AG04449 (cell line): ENCODE results near the gene RBM38.

Source experiments
- CTCF ChIA-PET: fragments of 350-600 bp; formaldehyde crosslinking; extraction: SDS; loops from one replicate; lab custom pipeline; 2021; ENCODE audit warnings: antibody characterized with exemption; lab: Yijun Ruan, JAX
- POLR2A ChIA-PET: fragments of 400-600, 350-600 bp; formaldehyde crosslinking; extraction: SDS; loops from one replicate; lab custom pipeline; 2020; ENCODE audit warnings: antibody characterized with exemption, inconsistent platforms; lab: Yijun Ruan, JAX
- DNase-seq: peaks from one replicate; pipeline ENCODE4 v3.0.0-alpha.2; 2010; ENCODE audit warnings: low read depth, low spot score
- H3K4me3 ChIP-seq: 2 replicates; pipeline ENCODE4 v1.5.1; 2011; ENCODE audit warnings: low read depth, mild to moderate bottlenecking, control low read depth, low read length
- TF ChIP-seq, protein P1 (sequence below): IDR thresholded peaks from one replicate; pipeline ENCODE4 v1.5.1; 2011; ENCODE audit warnings: mild to moderate bottlenecking, moderate library complexity, low read length, control low read depth, inconsistent platforms; ENCODE audit not compliant: insufficient read depth; ENCODE audit errors: missing control alignments

Gene RBM38

DNA sequence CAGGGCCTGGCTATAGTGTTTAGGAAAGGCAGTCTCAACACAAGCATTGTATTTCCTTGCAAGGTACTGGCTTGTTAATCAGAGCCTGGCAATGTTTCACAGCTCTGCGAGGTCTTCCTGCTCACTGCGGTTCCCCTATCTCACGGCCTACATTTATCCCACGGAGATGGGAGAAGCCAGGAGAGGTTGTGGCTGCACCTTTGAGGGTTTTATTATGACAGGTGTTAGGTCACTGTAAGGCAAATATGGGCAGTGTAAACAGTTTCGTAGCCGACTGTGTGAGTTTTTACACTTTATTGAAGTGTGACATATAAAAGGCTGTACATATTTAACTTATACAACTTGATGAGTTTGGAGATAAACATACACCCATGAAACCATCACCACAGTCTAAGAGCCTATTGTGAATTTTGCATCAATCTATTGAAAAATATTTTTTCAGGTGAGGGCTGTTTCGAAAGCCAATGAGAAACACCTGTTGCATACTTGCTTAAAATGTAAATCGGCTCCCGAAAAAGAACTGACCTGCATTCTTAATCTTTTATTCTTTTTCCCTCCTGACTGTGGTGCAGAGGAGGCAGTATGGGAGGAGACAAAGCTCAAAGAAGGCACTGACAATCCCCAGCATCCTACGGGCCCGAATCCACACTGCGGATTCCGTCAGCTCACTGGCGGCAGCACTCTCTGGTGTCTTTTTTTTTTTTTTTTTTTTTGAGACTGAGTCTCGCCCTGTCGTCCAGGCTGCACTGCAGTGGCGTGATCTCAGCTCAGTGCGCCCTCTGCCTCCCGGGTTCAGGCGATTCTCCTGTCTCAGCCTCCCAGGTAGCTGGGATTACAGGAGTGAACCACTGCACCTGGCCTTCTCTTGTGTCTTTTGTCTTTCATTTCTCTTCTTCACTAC lies 7.5 kb upstream of the RBM38 start:
- ChIA-PET CTCF (interaction anchor here (1.5 to 6.5 kb wide), 5 partner anchors 11 to 115 kb away, joined by 4 to 52 read pairs (median 22); no protein-coding TSS in a partner anchor), POLR2A (no interaction called here)
- H3K4me3 ChIP-seq, result no peak overlapping the region
- no peak for DNase-seq
- TF ChIP-seq, protein P1, sequence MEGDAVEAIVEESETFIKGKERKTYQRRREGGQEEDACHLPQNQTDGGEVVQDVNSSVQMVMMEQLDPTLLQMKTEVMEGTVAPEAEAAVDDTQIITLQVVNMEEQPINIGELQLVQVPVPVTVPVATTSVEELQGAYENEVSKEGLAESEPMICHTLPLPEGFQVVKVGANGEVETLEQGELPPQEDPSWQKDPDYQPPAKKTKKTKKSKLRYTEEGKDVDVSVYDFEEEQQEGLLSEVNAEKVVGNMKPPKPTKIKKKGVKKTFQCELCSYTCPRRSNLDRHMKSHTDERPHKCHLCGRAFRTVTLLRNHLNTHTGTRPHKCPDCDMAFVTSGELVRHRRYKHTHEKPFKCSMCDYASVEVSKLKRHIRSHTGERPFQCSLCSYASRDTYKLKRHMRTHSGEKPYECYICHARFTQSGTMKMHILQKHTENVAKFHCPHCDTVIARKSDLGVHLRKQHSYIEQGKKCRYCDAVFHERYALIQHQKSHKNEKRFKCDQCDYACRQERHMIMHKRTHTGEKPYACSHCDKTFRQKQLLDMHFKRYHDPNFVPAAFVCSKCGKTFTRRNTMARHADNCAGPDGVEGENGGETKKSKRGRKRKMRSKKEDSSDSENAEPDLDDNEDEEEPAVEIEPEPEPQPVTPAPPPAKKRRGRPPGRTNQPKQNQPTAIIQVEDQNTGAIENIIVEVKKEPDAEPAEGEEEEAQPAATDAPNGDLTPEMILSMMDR, result no peak

DNA sequence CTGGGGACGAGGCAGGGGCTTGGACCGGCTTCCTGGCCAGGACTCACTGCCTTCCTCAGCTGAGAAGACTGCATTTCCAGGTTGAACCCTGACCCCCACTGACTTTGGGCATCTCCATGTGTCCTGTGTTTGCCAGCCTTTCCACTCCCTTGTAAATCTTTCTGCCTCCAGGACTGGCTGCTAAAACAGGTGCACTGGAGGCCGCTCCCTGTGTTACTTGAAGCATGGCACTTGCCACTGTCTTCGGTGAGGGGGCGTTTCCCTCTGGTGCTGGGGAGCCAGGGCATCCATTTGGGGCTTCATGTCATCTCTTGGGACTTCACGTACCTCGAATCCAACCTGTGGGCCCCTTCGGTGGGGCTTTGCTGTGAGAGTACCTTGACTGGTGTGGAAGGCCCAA lies 6.7 kb upstream of the RBM38 start:
- TF ChIP-seq, protein P1, result no peak
- no peak for DNase-seq
- ChIA-PET POLR2A (no interaction called here), CTCF (interaction anchor here (1.6 to 5.4 kb wide), 2 partner anchors 111 to 114 kb away, joined by 6 to 49 read pairs; no protein-coding TSS in a partner anchor)
- no peak overlapping the region for H3K4me3 ChIP-seq

DNA sequence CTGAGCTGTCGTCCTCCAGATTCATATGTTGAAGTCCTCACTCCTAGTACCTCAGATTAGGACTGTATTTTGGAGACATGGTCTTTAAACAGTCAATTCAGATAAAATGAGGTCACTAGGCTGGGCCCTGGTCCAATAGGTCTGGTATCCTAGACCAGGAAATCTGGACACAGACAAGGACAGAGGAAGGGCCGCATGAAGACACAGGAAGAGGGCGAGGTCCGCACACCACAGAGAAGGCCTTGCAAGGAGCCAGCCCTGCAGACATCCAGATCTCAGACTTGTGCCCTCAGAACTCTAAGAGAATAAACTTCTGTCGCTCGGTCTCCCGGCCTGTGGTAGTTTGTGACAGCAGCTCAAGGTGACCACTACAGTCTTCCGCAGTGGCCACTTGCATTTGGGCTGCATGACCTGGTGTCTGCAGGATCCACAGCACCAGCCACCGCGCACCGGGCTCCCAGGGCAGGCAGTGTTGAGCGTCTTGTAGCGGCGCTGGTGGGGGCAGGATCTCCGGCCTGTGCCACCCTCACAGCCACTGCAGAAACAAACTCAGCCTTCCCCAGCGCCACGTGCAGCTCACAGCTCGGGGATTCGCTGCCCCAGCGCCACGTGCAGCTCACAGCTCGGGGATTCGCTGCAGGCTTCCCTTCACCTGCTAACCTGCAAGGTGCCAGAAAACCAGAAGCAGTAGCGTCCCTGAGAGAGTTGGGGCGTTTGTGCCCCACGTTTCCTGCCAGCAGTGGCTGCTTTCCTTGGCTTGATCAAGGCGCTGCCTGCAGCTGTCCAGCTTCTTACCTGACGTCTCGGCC lies 6.0 kb upstream of the RBM38 start:
- ChIA-PET CTCF (interaction anchor here (0.9 to 5.4 kb wide), 3 partner anchors 8 to 113 kb away, joined by 4 to 49 read pairs (median 6); no protein-coding TSS in a partner anchor), POLR2A (no interaction called here)
- DNase-seq, result no peak
- TF ChIP-seq, protein P1, result no peak
- H3K4me3 ChIP-seq, result no peak overlapping the region

DNA sequence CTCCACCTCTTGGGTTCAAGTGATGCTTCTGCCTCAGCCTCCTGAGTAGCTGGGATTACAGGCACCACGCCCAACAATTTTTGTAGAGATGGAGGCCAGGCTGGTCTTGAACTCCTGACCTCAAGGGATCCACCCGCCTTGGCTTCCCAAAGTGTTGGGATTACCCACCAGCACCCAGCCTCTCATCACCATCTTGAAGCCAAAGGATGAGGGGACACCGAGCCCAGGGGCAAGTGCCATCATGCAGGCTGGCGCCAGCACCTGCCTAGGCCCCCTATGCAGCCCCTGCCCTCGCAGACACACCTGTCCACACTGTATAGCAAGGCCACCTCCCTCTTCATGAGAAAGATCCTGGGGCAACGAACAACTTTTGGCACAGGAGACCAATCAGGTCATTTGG lies 5.3 kb upstream of the RBM38 start:
- CTCF ChIA-PET, result interaction anchor here (0.9 to 5.4 kb wide), 4 partner anchors 9 to 112 kb away, joined by 4 to 49 read pairs (median 8); no protein-coding TSS in a partner anchor
- no peak for DNase-seq
- POLR2A ChIA-PET, result no interaction called here
- TF ChIP-seq, protein P1, result no peak
- H3K4me3 ChIP-seq, result no peak overlapping the region

DNA sequence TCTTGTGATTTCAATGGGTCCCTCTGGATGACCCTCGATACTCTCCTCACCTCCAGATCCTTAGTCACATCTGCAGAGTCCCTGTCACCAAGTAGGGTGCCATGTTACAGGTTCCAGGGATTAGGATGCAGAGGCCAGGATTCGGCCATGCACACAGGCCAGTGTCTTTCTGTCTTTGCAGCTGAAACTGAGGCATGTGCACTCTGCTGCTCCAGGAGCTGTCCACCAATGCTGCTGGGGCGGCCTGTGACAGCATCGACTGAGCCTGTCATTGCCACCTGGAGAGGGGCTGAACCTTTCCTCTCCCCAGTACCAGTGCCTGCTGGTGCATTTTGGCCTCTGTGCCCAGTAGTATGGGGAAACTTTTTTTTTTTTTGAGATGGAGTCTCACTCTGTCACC lies 4.4 kb upstream of the RBM38 start:
- H3K4me3 ChIP-seq, result no peak overlapping the region
- CTCF ChIA-PET, result interaction anchor here (1.4 to 2.5 kb wide), 4 partner anchors 10 to 111 kb away, joined by 5 to 10 read pairs (median 8); no protein-coding TSS in a partner anchor
- TF ChIP-seq, protein P1, result no peak
- POLR2A ChIA-PET, result no interaction called here
- no peak for DNase-seq

DNA sequence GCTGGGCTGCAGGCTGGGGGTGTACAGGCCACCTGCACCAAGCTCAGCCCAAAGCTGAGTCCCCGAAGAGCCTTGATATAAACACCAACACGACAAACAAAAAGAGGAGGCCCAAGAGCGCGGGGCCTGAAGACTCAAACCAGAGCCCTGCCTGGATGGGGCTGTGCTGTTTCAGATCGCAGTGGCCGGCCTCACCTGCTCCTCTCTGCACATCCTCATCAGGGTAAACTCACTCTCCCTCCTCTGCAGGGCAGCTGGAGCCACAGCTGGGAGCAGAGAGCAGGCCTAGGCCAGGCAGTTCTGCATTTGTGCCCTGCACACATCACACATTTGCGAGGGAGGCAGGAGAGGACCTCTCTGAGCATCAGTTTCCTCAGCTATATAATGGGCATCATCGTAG lies 3.7 kb upstream of the RBM38 start:
- ChIA-PET CTCF (interaction anchor here (1.1 to 2.5 kb wide), 6 partner anchors 8 to 111 kb away, joined by 4 to 10 read pairs (median 7); no protein-coding TSS in a partner anchor), POLR2A (no interaction called here)
- DNase-seq, result no peak
- no peak overlapping the region for H3K4me3 ChIP-seq
- TF ChIP-seq, protein P1, result no peak
